Measurements from ENCODE around the gene SCEL.

DNA sequence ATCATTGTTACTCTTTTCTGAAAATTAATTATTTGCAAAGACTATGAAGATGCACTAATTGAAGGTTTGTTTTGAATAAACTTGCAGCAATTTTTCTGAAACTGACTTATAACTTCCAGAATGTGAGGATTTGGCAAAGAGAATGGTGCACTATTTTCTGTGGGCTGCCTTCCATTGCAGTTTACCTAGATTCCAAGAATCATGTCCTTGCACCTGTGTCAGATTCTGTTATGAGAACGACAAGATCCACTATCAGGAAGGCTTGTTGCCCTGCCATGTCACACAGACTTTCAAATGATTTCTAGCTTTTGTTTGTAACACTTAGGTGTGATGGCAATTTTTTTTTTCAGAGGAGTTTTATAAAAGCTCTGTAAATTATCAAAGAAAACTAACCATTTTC lies 156.4 kb downstream of the SCEL start:
- TF ChIP-seq, protein P1, sequence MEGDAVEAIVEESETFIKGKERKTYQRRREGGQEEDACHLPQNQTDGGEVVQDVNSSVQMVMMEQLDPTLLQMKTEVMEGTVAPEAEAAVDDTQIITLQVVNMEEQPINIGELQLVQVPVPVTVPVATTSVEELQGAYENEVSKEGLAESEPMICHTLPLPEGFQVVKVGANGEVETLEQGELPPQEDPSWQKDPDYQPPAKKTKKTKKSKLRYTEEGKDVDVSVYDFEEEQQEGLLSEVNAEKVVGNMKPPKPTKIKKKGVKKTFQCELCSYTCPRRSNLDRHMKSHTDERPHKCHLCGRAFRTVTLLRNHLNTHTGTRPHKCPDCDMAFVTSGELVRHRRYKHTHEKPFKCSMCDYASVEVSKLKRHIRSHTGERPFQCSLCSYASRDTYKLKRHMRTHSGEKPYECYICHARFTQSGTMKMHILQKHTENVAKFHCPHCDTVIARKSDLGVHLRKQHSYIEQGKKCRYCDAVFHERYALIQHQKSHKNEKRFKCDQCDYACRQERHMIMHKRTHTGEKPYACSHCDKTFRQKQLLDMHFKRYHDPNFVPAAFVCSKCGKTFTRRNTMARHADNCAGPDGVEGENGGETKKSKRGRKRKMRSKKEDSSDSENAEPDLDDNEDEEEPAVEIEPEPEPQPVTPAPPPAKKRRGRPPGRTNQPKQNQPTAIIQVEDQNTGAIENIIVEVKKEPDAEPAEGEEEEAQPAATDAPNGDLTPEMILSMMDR (IDR thresholded peaks at IDR 0.05; ENCODE audit: insufficient read depth, low read length): no peak
- TF ChIP-seq POLR2AphosphoS5 (IDR thresholded peaks at IDR 0.05; ENCODE audit: low read depth) (no peak), GABPA (IDR thresholded peaks at IDR 0.05; ENCODE audit: low read depth) (no peak)
- TF ChIP-seq, protein P2, sequence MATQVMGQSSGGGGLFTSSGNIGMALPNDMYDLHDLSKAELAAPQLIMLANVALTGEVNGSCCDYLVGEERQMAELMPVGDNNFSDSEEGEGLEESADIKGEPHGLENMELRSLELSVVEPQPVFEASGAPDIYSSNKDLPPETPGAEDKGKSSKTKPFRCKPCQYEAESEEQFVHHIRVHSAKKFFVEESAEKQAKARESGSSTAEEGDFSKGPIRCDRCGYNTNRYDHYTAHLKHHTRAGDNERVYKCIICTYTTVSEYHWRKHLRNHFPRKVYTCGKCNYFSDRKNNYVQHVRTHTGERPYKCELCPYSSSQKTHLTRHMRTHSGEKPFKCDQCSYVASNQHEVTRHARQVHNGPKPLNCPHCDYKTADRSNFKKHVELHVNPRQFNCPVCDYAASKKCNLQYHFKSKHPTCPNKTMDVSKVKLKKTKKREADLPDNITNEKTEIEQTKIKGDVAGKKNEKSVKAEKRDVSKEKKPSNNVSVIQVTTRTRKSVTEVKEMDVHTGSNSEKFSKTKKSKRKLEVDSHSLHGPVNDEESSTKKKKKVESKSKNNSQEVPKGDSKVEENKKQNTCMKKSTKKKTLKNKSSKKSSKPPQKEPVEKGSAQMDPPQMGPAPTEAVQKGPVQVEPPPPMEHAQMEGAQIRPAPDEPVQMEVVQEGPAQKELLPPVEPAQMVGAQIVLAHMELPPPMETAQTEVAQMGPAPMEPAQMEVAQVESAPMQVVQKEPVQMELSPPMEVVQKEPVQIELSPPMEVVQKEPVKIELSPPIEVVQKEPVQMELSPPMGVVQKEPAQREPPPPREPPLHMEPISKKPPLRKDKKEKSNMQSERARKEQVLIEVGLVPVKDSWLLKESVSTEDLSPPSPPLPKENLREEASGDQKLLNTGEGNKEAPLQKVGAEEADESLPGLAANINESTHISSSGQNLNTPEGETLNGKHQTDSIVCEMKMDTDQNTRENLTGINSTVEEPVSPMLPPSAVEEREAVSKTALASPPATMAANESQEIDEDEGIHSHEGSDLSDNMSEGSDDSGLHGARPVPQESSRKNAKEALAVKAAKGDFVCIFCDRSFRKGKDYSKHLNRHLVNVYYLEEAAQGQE (IDR thresholded peaks at IDR 0.05; ENCODE audit: insufficient replicate concordance, low read depth): no peak
